ENCODE data around the gene FAM111B.

FAM111B gene

DNA sequence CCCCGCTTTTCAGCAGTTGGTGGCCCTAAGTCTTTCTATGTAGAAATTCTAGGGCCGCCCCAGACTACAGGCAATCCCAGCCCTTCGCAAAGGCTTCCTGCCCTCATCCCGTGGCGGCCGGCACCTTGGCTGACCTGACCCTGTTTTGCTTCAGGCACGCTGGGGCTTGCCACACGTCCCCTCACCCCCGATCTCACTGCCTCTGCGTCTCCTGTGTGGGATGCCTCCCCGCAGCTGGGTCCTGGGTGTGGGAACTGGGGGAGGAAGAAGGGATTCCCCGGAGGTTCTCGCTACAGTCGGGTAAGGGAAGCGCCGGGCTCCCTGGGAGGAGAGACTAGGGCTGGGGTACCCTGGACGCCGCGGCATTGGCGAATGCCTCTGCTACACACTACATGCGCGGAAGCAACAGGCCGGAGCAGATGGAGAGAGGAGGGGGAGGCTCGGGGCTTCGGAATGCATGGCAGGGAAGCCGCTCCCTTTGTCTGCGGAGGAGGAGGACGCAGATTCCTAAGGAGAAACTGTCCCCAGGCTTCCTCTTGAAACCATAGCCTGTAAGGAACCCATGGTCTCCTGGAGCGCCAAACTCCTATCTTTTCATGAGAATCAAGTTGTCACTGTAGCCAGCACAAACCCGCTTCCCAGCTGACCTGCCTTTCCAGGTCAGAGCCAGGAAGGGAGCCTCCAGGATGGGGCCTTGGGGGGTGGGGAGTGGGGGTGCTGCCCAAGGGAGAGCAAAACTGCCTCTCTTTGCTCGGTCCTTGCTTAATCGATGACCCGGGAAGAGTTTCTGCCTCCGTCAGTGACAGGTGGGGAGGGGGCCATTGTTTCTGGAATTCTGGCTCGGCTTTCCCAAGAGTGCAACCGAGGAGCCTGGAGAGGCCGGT is 66.3 kb downstream of the FAM111B start:
- no peaks in the 10 kb centered on the region for H3K36me3 ChIP-seq (ENCODE audit: control insufficient read depth, insufficient read depth, low read length)
- no peaks in the 10 kb centered on the region for H3K9me3 ChIP-seq (ENCODE audit: control insufficient read depth, low read length)
- H3K9ac ChIP-seq (ENCODE audit: low read length): peak overlapping the region; percentile 70
- peak overlapping the region; percentile 71 for H3K4me3 ChIP-seq (ENCODE audit: low read length)
- H3K27me3 ChIP-seq (ENCODE audit: control insufficient read depth, insufficient read depth, low read length): no peaks in the 10 kb centered on the region
- peaks cover 25% of the 10 kb centered on the region for H3K4me1 ChIP-seq (ENCODE audit: control insufficient read depth, insufficient read depth, low read length)

- no peaks in the 10 kb centered on the region for H3K9me3 ChIP-seq (ENCODE audit: control insufficient read depth, low read length)
- H3K9ac ChIP-seq (ENCODE audit: low read length): peak overlapping the region; percentile 70
- H3K27me3 ChIP-seq (ENCODE audit: control insufficient read depth, insufficient read depth, low read length): no peaks in the 10 kb centered on the region
- peaks cover 25% of the 10 kb centered on the region for H3K4me1 ChIP-seq (ENCODE audit: control insufficient read depth, insufficient read depth, low read length)
- peak overlapping the region; percentile 16 for H3K4me3 ChIP-seq (ENCODE audit: low read length)
- no peaks in the 10 kb centered on the region for H3K36me3 ChIP-seq (ENCODE audit: control insufficient read depth, insufficient read depth, low read length)
These were observed 67.1 kb downstream of the FAM111B start for GRCh38 chr11:59173964-59174663.

- Histone ChIP-seq H3K9me3 (ENCODE audit: control insufficient read depth, low read length) (no peaks in the 10 kb centered on the region), H3K4me3 (ENCODE audit: low read length) (no peak overlapping the region), H3K36me3 (ENCODE audit: control insufficient read depth, insufficient read depth, low read length) (no peaks in the 10 kb centered on the region), H3K9ac (ENCODE audit: low read length) (peak overlapping the region; percentile 57), H3K4me1 (ENCODE audit: control insufficient read depth, insufficient read depth, low read length) (peaks cover 25% of the 10 kb centered on the region), H3K27me3 (ENCODE audit: control insufficient read depth, insufficient read depth, low read length) (no peaks in the 10 kb centered on the region)
These were observed 67.6 kb downstream of the FAM111B start for GRCh38 chr11:59174664-59175033.

- Histone ChIP-seq H3K9ac (ENCODE audit: low read length) (peak overlapping the region; percentile 57), H3K4me1 (ENCODE audit: control insufficient read depth, insufficient read depth, low read length) (peaks cover 28% of the 10 kb centered on the region), H3K4me3 (ENCODE audit: low read length) (no peak overlapping the region), H3K9me3 (ENCODE audit: control insufficient read depth, low read length) (no peaks in the 10 kb centered on the region), H3K36me3 (ENCODE audit: control insufficient read depth, insufficient read depth, low read length) (no peaks in the 10 kb centered on the region), H3K27me3 (ENCODE audit: control insufficient read depth, insufficient read depth, low read length) (no peaks in the 10 kb centered on the region)
These were observed 68.1 kb downstream of the FAM111B start for GRCh38 chr11:59175091-59175501.

DNA sequence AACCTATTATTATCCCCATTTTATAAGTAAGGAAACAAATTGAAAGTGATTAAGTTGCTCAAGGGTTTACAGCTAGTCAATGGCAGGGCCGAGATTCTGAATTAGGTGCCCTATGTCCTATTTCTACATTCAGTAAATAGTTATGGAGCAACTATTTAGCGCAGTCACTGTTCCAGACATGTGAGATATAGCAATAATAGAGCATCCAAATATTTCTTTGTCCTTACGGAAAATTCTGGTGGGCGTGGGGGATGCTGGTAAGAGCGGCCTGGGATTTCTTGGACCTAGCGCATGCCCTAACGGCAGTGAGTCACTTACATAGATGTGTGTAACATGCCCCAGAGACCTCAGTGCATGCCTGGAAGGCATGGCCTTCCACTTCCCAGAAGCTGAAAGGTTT is 69.3 kb downstream of the FAM111B start:
- Histone ChIP-seq H3K4me1 (ENCODE audit: control insufficient read depth, insufficient read depth, low read length) (peaks cover 40% of the 10 kb centered on the region), H3K4me3 (ENCODE audit: low read length) (no peak overlapping the region), H3K9me3 (ENCODE audit: control insufficient read depth, low read length) (no peaks in the 10 kb centered on the region), H3K27me3 (ENCODE audit: control insufficient read depth, insufficient read depth, low read length) (no peaks in the 10 kb centered on the region), H3K36me3 (ENCODE audit: control insufficient read depth, insufficient read depth, low read length) (no peaks in the 10 kb centered on the region), H3K9ac (ENCODE audit: low read length) (no peak overlapping the region)

Data from mucosa of stomach (tissue), 1 donor.